ENCODE results near the gene ALPG.
"Not testable (repeated sequence)": the region's sequence is repeated elsewhere in the genome, so short reads cannot be mapped to it uniquely, and the experiment has no call there.

DNA sequence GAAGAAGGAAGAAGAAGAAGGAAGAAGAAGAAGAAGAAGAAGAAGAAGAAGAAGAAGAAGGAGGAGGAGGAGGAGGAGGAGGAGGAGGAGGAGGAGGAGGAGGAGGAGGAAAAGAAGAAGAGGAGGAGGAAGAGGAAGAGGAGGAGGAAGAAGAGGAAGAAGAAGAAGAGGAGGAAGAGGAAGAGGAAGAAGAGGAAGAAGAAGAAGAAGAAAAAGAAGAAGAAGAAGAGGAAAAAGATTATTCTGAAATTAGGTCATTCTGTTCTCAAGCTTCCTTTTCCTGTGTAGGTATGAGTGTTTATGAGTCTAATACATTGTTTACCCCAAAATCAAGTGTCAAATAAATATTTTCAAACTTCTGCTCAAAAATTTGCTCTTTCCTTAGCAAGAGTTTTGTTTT lies 21.6 kb upstream of the ALPG start:
- TF ChIP-seq, protein P1, sequence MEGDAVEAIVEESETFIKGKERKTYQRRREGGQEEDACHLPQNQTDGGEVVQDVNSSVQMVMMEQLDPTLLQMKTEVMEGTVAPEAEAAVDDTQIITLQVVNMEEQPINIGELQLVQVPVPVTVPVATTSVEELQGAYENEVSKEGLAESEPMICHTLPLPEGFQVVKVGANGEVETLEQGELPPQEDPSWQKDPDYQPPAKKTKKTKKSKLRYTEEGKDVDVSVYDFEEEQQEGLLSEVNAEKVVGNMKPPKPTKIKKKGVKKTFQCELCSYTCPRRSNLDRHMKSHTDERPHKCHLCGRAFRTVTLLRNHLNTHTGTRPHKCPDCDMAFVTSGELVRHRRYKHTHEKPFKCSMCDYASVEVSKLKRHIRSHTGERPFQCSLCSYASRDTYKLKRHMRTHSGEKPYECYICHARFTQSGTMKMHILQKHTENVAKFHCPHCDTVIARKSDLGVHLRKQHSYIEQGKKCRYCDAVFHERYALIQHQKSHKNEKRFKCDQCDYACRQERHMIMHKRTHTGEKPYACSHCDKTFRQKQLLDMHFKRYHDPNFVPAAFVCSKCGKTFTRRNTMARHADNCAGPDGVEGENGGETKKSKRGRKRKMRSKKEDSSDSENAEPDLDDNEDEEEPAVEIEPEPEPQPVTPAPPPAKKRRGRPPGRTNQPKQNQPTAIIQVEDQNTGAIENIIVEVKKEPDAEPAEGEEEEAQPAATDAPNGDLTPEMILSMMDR (IDR thresholded peaks at IDR 0.05): not testable (repeated sequence)
- TF ChIP-seq POLR2A (IDR thresholded peaks at IDR 0.05): not testable (repeated sequence)
